ENCODE data around the gene WRAP73.
"Not testable (repeated sequence)": the region's sequence is repeated elsewhere in the genome, so short reads cannot be mapped to it uniquely, and the experiment has no call there.

The WRAP73 gene

GRCh38 chr1:3593745-3594144, 56.2 kb downstream of the WRAP73 start:
- no peak for DNase-seq

- no peak for DNase-seq
Measured at GRCh38 chr1:3593334-3593733, 56.6 kb downstream of the WRAP73 start.

GRCh38 chr1:3590951-3591865, 58.7 kb downstream of the WRAP73 start:
- DNase-seq = no peak

- no peak for DNase-seq
Measured at GRCh38 chr1:3590139-3590763, 59.7 kb downstream of the WRAP73 start.

GRCh38 chr1:3588395-3588794, 61.5 kb downstream of the WRAP73 start:
- DNase-seq = no peak

- no peak for DNase-seq
Measured at GRCh38 chr1:3586986-3587759, 62.7 kb downstream of the WRAP73 start.

GRCh38 chr1:3585940-3586568, 63.8 kb downstream of the WRAP73 start:
- no peak for DNase-seq

GRCh38 chr1:3585353-3585868, 64.5 kb downstream of the WRAP73 start:
- not testable (repeated sequence) for DNase-seq

GRCh38 chr1:3584915-3585314, 65.0 kb downstream of the WRAP73 start:
- no peak for DNase-seq

GRCh38 chr1:3583751-3584150, 66.2 kb downstream of the WRAP73 start:
- not testable (repeated sequence) for DNase-seq

- DNase-seq = no peak
Measured at GRCh38 chr1:3581296-3582036, 68.4 kb downstream of the WRAP73 start.
